Left cardiac atrium (tissue), 4 donors: Measurements from ENCODE around the gene TNFRSF8. TPM values are rescaled to one million over a fixed set of nuclear protein-coding genes. Genes with fewer than 3 reads are reported as not detected.

Experiments used
- ATAC-seq, 2 donors: fragments of 200-7000 bp; cut with Tn5 transposase; one replicate each; pipeline ENCODE4 v1.9.1; 2020; ENCODE audit warnings: mild to moderate bottlenecking in 2 of 2, moderate library complexity in 2 of 2
- DNase-seq: peaks from one replicate; pipeline ENCODE4 v3.0.0-alpha.2; 2020
- intact Hi-C, 2 donors: fragments of 100-400 bp; cut with DNase I; formaldehyde crosslinking; loops; one replicate each; pipeline versions ENCODE4 v1.14.1 to v1.15.1; 2022 to 2023
- total RNA-seq, 2 donors: library from RNA; stranded (reverse); fragmentation: NEBNext Ultra II Directional; extraction: Animal tissue kit (Norgen Biotek cat#: 25700); gene quantifications; one replicate each; pipeline ENCODE4 v1.2.1, GENCODE V29; 2021
- donor health status: DM: no; HTN: yes; CAD: no.
- donor health status: DM: no; HTN: yes; CAD: no; lungs with severe emphysema.
- donor health status: DM: yes; HTN: yes; CAD: no.
- donor health status: Dilated cardiomyopathy.

The TNFRSF8 gene
- total RNA-seq, 2 donors from 2014 or later: 2.2 to 3.3 TPM

GRCh38 chr1:12164210-12164609 is 101.1 kb downstream of the TNFRSF8 start:
- intact Hi-C loops: no loop called here

GRCh38 chr1:12165342-12165741 is 102.2 kb downstream of the TNFRSF8 start:
- ATAC-seq (no peak), DNase-seq (no peak)
- intact Hi-C loops: no loop called here

More at GRCh38 chr1:12164210-12164609, 101.1 kb downstream of the TNFRSF8 start:
- ATAC-seq: no peak
- DNase-seq: no peak

GRCh38 chr1:12166834-12167492 is 103.9 kb downstream of the TNFRSF8 start, which contains the start of gene TNFRSF1B:
TNFRSF1B (plus strand) TSS chr1:12166991; CDS start chr1:12167092, 101 bp downstream.
- ATAC-seq (peak; percentile 74 to 81), DNase-seq (peak; percentile 85)
- intact Hi-C loops: no loop called here

- peak; percentile 7 to 31 for ATAC-seq
- no peak for DNase-seq
Observed at GRCh38 chr1:12167493-12168429, 104.7 kb downstream of the TNFRSF8 start.

GRCh38 chr1:12168451-12169160 is 105.5 kb downstream of the TNFRSF8 start:
- ATAC-seq (peak; percentile 15 to 35), DNase-seq (peak; percentile 55)
- intact Hi-C loops: no loop called here

More at GRCh38 chr1:12167493-12168429, 104.7 kb downstream of the TNFRSF8 start:
- intact Hi-C loops: no loop called here

GRCh38 chr1:12169442-12170135 is 106.5 kb downstream of the TNFRSF8 start:
- DNase-seq (no peak), ATAC-seq (no peak)
- intact Hi-C loops: no loop called here

- DNase-seq: no peak
- intact Hi-C loops: no loop called here
- no peak for ATAC-seq
Observed at GRCh38 chr1:12170263-12170671, 107.2 kb downstream of the TNFRSF8 start.

GRCh38 chr1:12171206-12172041 is 108.3 kb downstream of the TNFRSF8 start:
- ATAC-seq (no peak), DNase-seq (no peak)
- intact Hi-C loops: no loop called here

GRCh38 chr1:12172042-12172851 is 109.1 kb downstream of the TNFRSF8 start:
- no peak for ATAC-seq
- intact Hi-C loops: no loop called here
- no peak for DNase-seq

- intact Hi-C loops: no loop called here
- DNase-seq (no peak), ATAC-seq (no peak)
Observed at GRCh38 chr1:12173041-12173509, 110.0 kb downstream of the TNFRSF8 start.

- ATAC-seq (peak; percentile 22 to 58), DNase-seq (peak; percentile 64)
- intact Hi-C loops: no loop called here
Observed at GRCh38 chr1:12173631-12174121, 110.6 kb downstream of the TNFRSF8 start.

- intact Hi-C loops: no loop called here
- ATAC-seq (peak; percentile 21 to 31), DNase-seq (peak; percentile 81)
Observed at GRCh38 chr1:12174924-12175810, 112.1 kb downstream of the TNFRSF8 start.

GRCh38 chr1:12176298-12177118 is 113.4 kb downstream of the TNFRSF8 start:
- ATAC-seq (no peak), DNase-seq (no peak)

GRCh38 chr1:12177156-12177998 is 114.3 kb downstream of the TNFRSF8 start:
- intact Hi-C loops: no loop called here
- ATAC-seq: no peak
- DNase-seq: no peak

More at GRCh38 chr1:12176298-12177118, 113.4 kb downstream of the TNFRSF8 start:
- intact Hi-C loops: no loop called here
